Breast epithelium (tissue), 3 donors: ENCODE measurements around the gene LRRC37A.
"Not testable (repeated sequence)": the region's sequence is repeated elsewhere in the genome, so short reads cannot be mapped to it uniquely, and the experiment has no call there.

Source experiments
- CTCF ChIP-seq, 3 donors: fragments of 450-650 bp; IDR thresholded peaks; one replicate each; pipeline ENCODE4 v1.5.1; 2016 to 2017; ENCODE audit warnings: antibody characterized with exemption in 3 of 3, mild to moderate bottlenecking in 3 of 3, moderate library complexity in 3 of 3
- POLR2A ChIP-seq: fragments of 450-650 bp; IDR thresholded peaks from one replicate; pipeline ENCODE4 v1.6.1; 2016; ENCODE audit warnings: antibody characterized with exemption, mild to moderate bottlenecking, moderate library complexity
- POLR2AphosphoS5 ChIP-seq, 3 donors: sonication (generic); formaldehyde crosslinking; IDR thresholded peaks; one replicate each; pipeline ENCODE4 v1.6.1; 2017; ENCODE audit warnings: antibody characterized with exemption in 3 of 3

GRCh38 chr17:46254215-46254614, 40.7 kb upstream of the LRRC37A start:
- not testable (repeated sequence) for TF ChIP-seq CTCF (IDR thresholded peaks at IDR 0.05); POLR2A; POLR2AphosphoS5 (IDR thresholded peaks at IDR 0.05)
